AG04450 (cell line): ENCODE data around the gene MIER2. TPM values are rescaled to one million over a fixed set of nuclear protein-coding genes. Genes with fewer than 3 reads are reported as not detected.
"Not testable (repeated sequence)": the region's sequence is repeated elsewhere in the genome, so short reads cannot be mapped to it uniquely, and the experiment has no call there.

Source experiments
- CTCF ChIA-PET: fragments of 300-600, 350-600 bp; formaldehyde crosslinking; extraction: SDS; loops from one replicate; lab custom pipeline; 2022; ENCODE audit warnings: antibody characterized with exemption, inconsistent platforms; lab: Charles Lee
- POLR2A ChIA-PET: fragments of 350-600 bp; formaldehyde crosslinking; extraction: SDS; loops from one replicate; lab custom pipeline; 2021; ENCODE audit warnings: antibody characterized with exemption, inconsistent platforms; lab: Yijun Ruan, JAX
- DNase-seq: peaks from one replicate; pipeline ENCODE4 v3.0.0-alpha.2; 2011; ENCODE audit warnings: low read depth, low spot score
- H3K27ac ChIP-seq: one replicate; pipeline ENCODE4 v1.5.1; 2012; ENCODE audit warnings: low read depth, low read length, control low read depth
- H3K27me3 ChIP-seq: one replicate; pipeline ENCODE4 v1.6.0; 2012; ENCODE audit warnings: low read length; ENCODE audit not compliant: control insufficient read depth, insufficient read depth
- H3K4me3 ChIP-seq: 2 replicates; pipeline ENCODE4 v1.5.1; 2011; ENCODE audit warnings: mild to moderate bottlenecking, low read depth, low read length, control low read depth
- H3K9me3 ChIP-seq: 2 replicates; pipeline ENCODE4 v1.5.1; 2012; ENCODE audit warnings: low read length; ENCODE audit not compliant: control insufficient read depth, insufficient read depth
- polyA plus RNA-seq: library from polyadenylated mRNA; depleted of rRNA; stranded (reverse); fragments of >200 nt; gene quantifications from 2 replicates; pipeline ENCODE4 v1.2.3, GENCODE V29; 2011
- TF ChIP-seq, protein P1 (sequence below): IDR thresholded peaks from 2 replicates; pipeline ENCODE4 v1.5.1; 2011; ENCODE audit warnings: low read depth, low read length, control low read depth, inconsistent platforms

Gene MIER2
- polyA plus RNA-seq, 1 experiment = 14.5 TPM

DNA sequence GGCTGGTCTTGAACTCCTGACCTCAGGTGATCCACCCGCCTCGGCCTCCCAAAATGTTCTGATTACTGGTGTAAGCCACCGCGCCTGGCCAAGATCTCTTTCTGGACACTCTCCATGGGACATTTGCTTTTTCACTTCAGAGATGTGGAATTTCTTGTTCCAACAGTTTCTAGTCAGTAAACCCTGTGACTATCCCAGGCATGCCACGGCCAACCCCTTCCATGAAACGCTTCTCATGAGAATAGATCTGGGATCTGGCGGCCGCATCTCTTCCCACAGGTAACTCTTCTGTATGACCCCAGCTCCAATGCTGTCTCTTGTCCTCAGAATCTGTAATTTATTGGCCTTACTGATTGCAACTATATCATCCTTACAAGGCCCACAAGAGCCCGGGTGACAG lies 69.6 kb downstream of the MIER2 start:
- ChIA-PET POLR2A (no interaction called here), CTCF (no interaction called here)
- no peak for DNase-seq
- TF ChIP-seq, protein P1, sequence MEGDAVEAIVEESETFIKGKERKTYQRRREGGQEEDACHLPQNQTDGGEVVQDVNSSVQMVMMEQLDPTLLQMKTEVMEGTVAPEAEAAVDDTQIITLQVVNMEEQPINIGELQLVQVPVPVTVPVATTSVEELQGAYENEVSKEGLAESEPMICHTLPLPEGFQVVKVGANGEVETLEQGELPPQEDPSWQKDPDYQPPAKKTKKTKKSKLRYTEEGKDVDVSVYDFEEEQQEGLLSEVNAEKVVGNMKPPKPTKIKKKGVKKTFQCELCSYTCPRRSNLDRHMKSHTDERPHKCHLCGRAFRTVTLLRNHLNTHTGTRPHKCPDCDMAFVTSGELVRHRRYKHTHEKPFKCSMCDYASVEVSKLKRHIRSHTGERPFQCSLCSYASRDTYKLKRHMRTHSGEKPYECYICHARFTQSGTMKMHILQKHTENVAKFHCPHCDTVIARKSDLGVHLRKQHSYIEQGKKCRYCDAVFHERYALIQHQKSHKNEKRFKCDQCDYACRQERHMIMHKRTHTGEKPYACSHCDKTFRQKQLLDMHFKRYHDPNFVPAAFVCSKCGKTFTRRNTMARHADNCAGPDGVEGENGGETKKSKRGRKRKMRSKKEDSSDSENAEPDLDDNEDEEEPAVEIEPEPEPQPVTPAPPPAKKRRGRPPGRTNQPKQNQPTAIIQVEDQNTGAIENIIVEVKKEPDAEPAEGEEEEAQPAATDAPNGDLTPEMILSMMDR = no peak
- H3K9me3 ChIP-seq = no peaks in the 10 kb centered on the region
- H3K27me3 ChIP-seq = peaks cover 9% of the 10 kb centered on the region
- H3K4me3 ChIP-seq = no peak overlapping the region
- H3K27ac ChIP-seq = no peak overlapping the region

DNA sequence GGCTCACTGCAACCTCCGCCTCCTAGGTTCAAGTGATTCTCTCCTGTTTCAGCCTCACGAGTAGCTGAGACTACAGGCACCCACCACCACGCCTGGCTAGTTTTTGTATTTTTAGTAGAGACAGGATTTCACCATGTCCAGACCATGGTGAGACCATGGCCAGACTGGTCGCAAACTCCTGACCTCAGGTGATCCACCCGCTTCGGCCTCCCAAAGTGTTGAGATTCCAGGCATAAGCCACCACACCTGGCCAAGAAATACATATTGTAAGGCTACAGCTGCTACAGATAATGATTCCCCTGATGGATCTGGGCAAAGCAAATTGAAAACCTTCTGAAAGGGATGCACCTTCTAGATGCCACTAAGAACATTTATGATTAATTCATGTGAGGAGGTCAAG lies 71.2 kb downstream of the MIER2 start:
- TF ChIP-seq, protein P1 = no peak
- DNase-seq = no peak
- Histone ChIP-seq H3K27ac (no peak overlapping the region), H3K27me3 (peaks cover 8% of the 10 kb centered on the region), H3K9me3 (no peaks in the 10 kb centered on the region), H3K4me3 (no peak overlapping the region)
- POLR2A ChIA-PET = no interaction called here
- CTCF ChIA-PET = no interaction called here

DNA sequence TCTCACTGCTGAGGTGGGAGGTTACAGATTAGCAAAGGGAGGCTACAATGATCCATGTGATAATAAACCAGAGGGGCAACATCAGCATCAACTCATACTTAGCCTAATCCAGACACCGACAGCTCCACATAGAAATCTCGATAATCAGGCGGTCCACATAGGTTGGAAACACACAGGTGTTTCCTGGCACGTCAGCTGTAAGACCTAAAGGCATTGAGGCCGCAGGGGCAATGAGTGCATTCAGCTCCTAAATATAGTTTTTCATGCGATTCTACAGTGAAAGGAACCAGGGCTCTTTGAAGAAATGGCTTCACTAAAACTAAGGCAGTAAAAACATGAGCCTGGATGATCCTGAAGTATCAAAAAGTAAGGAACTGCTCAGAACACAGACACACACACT lies 72.7 kb downstream of the MIER2 start:
- ChIA-PET CTCF (no interaction called here), POLR2A (no interaction called here)
- Histone ChIP-seq H3K4me3 (no peak overlapping the region), H3K27ac (no peak overlapping the region), H3K9me3 (no peaks in the 10 kb centered on the region), H3K27me3 (peaks cover 8% of the 10 kb centered on the region)
- TF ChIP-seq, protein P1 = no peak
- no peak for DNase-seq

DNA sequence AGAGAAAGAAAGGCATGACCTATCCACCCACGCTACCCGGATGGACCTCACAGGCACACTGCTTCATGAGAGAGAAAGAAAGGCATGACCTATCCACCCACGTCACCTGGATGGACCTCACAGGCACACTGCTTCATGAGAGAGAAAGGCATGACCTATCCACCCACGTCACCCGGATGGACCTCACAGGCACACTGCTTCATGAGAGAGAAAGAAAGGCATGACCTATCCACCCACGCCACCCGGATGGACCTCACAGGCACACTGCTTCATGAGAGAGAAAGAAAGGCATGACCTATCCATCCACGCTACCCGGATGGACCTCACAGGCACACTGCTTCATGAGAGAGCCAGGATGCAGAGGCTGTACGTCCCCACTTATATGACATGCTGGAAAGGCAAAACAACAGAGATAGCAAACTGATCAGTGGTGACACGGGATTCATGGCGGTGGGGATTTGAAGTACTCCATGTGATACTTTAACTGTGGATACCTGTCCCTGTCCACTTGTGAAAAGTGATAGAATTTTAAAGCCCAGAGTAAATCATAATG lies 73.8 kb downstream of the MIER2 start:
- DNase-seq, H3K4me3 ChIP-seq, POLR2A ChIA-PET, H3K27me3 ChIP-seq, H3K9me3 ChIP-seq, CTCF ChIA-PET, H3K27ac ChIP-seq: not testable (repeated sequence)

DNA sequence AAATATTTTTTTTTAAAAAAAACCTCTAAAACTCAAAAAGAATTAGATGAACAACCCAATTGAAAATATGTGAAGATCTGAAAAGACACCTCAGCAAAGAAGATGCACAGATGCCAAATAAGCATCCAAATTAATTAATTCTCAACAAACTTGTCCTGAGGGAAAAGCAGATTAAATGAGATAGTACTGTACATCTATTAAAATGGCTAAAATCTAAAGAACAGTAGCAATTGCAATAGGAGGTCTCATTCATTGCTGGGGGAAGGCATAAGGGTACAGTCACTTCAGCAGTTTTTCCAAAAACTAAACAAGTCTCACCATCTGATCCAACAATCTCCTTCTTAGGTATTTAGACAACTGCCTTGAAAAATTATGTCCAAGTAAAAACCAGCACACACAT lies 75.4 kb downstream of the MIER2 start:
- Histone ChIP-seq H3K27me3 (peaks cover 17% of the 10 kb centered on the region), H3K4me3 (no peak overlapping the region), H3K27ac (no peak overlapping the region), H3K9me3 (no peaks in the 10 kb centered on the region)
- DNase-seq = no peak
- TF ChIP-seq, protein P1 = no peak
- ChIA-PET POLR2A (no interaction called here), CTCF (interaction anchor here (0.7 kb wide), 1 partner anchor 98 kb away, joined by 3 read pairs; no protein-coding TSS in a partner anchor)
